GM23248 (cell line): ENCODE results near the gene BAX.

ENCODE experiments used
- EZH2 ChIP-seq: fragments of 200-600 bp; sonication (generic); IDR thresholded peaks from 2 replicates; pipeline ENCODE4 v1.6.1; 2018; ENCODE audit warnings: antibody characterized with exemption, mild to moderate bottlenecking; ENCODE audit not compliant: insufficient read depth, poor library complexity, severe bottlenecking
- EZH2phosphoT487 ChIP-seq: fragments of 200-600 bp; sonication (generic); IDR thresholded peaks from 2 replicates; pipeline ENCODE4 v1.6.1; 2018; ENCODE audit warnings: antibody characterized with exemption, moderate library complexity, mild to moderate bottlenecking, low read depth; ENCODE audit not compliant: insufficient read depth

DNA sequence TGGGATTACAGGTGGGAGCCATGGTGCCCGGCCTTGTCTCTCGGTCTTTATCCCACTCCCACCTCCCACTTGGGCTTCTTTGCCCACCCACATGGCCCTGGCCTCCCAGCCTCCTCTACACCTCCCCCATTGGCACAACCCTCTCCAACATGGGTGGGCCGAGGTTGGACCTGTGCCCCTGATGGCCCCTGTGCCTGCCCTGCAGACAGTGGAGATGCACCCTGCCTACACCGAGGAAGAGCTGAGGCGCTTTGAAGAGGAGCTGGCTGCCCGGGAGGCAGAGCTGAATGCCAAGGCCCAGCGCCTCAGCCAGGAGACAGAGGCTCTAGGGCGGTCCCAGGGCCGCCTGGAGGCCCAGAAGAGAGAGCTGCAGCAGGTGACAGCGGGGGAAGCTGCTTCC, 33.7 kb upstream of the BAX start:
- TF ChIP-seq EZH2, result no peak
- no peak for TF ChIP-seq EZH2phosphoT487
